Suprapubic skin (tissue), 4 donors: Measurements from ENCODE around the gene E2F3. TPM values are rescaled to one million over a fixed set of nuclear protein-coding genes. Genes with fewer than 3 reads are reported as not detected.

ENCODE experiments used
- DNase-seq, 2 donors: peaks; one replicate each; pipeline ENCODE4 v3.0.0-alpha.2; 2019; ENCODE audit warnings: low spot score in 2 of 2
- H3K27ac ChIP-seq: fragments of 200-600 bp; sonication (generic); one replicate; pipeline ENCODE4 v1.5.1; 2019
- H3K27me3 ChIP-seq: fragments of 200-600 bp; sonication (generic); one replicate; pipeline ENCODE4 v1.5.1; 2019
- H3K36me3 ChIP-seq: fragments of 200-600 bp; sonication (generic); one replicate; pipeline ENCODE4 v1.5.1; 2019
- H3K4me1 ChIP-seq: fragments of 200-600 bp; sonication (generic); one replicate; pipeline ENCODE4 v1.5.1; 2019
- H3K4me3 ChIP-seq: fragments of 200-600 bp; sonication (generic); one replicate; pipeline ENCODE4 v1.5.1; 2019; ENCODE audit warnings: mild to moderate bottlenecking
- H3K9me3 ChIP-seq: fragments of 200-600 bp; sonication (generic); one replicate; pipeline ENCODE4 v1.5.1; 2019
- CTCF ChIP-seq, 2 donors: fragments of 200-600 bp in 1 of 2; fragments of 450-650 bp in 1 of 2; sonication (generic) in 1 of 2; IDR thresholded peaks; one replicate each; pipeline ENCODE4 v1.5.1; 2016 to 2019; ENCODE audit warnings: antibody characterized with exemption in 2 of 2, mild to moderate bottlenecking in 1 of 2, moderate library complexity in 1 of 2
- EP300 ChIP-seq: sonication (generic); formaldehyde crosslinking; IDR thresholded peaks from one replicate; pipeline ENCODE4 v1.6.1; 2017; ENCODE audit warnings: antibody characterized with exemption
- POLR2A ChIP-seq, 2 donors: fragments of 450-650 bp; IDR thresholded peaks; one replicate each; pipeline ENCODE4 v1.6.1; 2017; ENCODE audit warnings: antibody characterized with exemption in 2 of 2, mild to moderate bottlenecking in 2 of 2, moderate library complexity in 2 of 2
- POLR2AphosphoS5 ChIP-seq, 3 donors: sonication (generic); formaldehyde crosslinking; IDR thresholded peaks; one replicate each; pipeline ENCODE4 v1.6.1; 2017; ENCODE audit warnings: antibody characterized with exemption in 3 of 3
- WGBS: methylation state at CpG from one replicate; pipeline ENCODE4 v1.1.5; 2018; 5-methylcytosine and 5-hydroxymethylcytosine counted together
- total RNA-seq, 4 donors: library from RNA; depleted of rRNA; stranded (reverse); fragments of >200 nt; gene quantifications; one replicate each; pipeline ENCODE4 v1.1.0, GENCODE V29; 2016

E2F3 gene
- total RNA-seq, 4 donors from 2014 or later = 1.9 to 3.6 (median 2.9) TPM

DNA sequence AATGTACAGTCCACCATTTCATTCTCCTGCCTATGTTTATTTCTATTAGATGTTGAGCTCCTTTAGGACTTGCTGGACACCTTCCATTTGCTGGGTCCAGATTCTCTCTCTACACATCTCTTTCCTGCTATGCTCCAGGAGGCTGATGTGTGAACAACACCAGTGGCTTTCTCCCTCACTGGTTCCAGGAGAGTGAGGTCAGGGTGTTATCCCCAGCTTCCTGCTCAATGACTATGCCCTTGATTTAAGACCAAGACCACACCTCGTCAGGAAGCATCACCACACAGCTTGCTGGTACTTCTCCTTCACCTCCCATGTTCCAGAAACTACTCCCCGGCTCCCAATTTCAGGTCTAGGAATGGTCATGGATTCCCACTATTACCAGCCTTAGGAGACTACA is 31.3 kb upstream of the E2F3 start:
- no peak for DNase-seq
- no peak for TF ChIP-seq EP300
- no peak for TF ChIP-seq POLR2A (IDR thresholded peaks at IDR 0.05)
- TF ChIP-seq CTCF (IDR thresholded peaks at IDR 0.05) = no peak
- TF ChIP-seq POLR2AphosphoS5 (IDR thresholded peaks at IDR 0.05) = no peak
- no peaks in the 10 kb centered on the region for H3K36me3 ChIP-seq
- H3K27ac ChIP-seq = no peak overlapping the region
- peaks cover 9% of the 10 kb centered on the region for H3K4me1 ChIP-seq
- H3K4me3 ChIP-seq = no peak overlapping the region
- H3K27me3 ChIP-seq = no peaks in the 10 kb centered on the region
- no peaks in the 10 kb centered on the region for H3K9me3 ChIP-seq
- WGBS = 89% methylated on average over 2 of the region's 2 CpGs

DNA sequence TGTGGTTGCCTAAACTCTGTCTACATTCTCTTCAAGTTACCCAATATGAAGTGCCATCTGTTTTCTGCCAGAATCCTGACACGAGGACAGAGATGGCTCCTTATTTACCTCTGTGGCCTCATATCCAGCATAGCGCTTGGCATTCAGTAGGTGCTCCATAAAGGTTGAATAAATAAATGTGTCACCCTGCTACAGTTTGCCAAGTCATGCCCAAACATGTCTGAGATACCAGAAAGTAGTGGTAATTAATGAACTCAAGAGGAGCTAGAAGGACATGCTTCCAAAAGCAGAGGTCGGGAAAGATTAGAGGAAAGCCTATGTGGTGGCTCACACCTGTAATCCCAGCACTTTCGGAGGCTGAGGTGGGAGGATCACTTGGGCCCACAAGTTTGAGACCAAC is 30.9 kb upstream of the E2F3 start:
- Histone ChIP-seq H3K9me3 (no peaks in the 10 kb centered on the region), H3K27me3 (no peaks in the 10 kb centered on the region), H3K36me3 (no peaks in the 10 kb centered on the region), H3K4me3 (no peak overlapping the region), H3K27ac (no peak overlapping the region), H3K4me1 (peaks cover 9% of the 10 kb centered on the region)
- 85% methylated on average over 4 of the region's 4 CpGs for WGBS
- TF ChIP-seq CTCF (IDR thresholded peaks at IDR 0.05) (no peak), POLR2AphosphoS5 (IDR thresholded peaks at IDR 0.05) (no peak), POLR2A (IDR thresholded peaks at IDR 0.05) (no peak), EP300 (no peak)
- DNase-seq = no peak

DNA sequence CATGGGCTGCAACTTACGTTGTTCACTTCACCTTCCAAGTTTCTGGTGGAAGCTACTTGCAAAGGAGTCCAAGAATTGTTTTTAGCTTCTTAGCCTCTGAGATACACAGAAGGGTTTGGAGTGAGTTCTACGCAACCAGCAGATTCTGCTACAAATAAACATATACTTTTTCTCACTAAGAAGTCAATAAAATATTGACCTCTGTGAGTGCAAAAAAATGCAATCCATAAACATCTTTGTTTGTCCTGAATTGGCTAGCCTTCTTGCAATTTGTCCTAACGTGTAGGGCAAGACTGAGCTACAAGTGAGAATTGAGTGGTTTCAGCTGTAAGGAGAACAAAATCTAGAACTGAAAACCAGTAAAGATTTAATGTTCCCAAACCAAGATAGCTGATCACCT is 26.2 kb upstream of the E2F3 start:
- WGBS = 92% methylated on average over 3 of the region's 3 CpGs
- no peak overlapping the region for H3K4me3 ChIP-seq
- no peaks in the 10 kb centered on the region for H3K4me1 ChIP-seq
- DNase-seq = no peak
- no peaks in the 10 kb centered on the region for H3K36me3 ChIP-seq
- H3K27me3 ChIP-seq = no peaks in the 10 kb centered on the region
- no peak overlapping the region for H3K27ac ChIP-seq
- TF ChIP-seq CTCF (IDR thresholded peaks at IDR 0.05) (no peak), POLR2A (IDR thresholded peaks at IDR 0.05) (no peak), POLR2AphosphoS5 (IDR thresholded peaks at IDR 0.05) (no peak), EP300 (no peak)
- no peaks in the 10 kb centered on the region for H3K9me3 ChIP-seq

GRCh38 chr6:20377623-20378265 is 23.9 kb upstream of the E2F3 start:
- 52% methylated on average over 5 of the region's 5 CpGs for WGBS
- DNase-seq = no peak
- Histone ChIP-seq H3K36me3 (no peaks in the 10 kb centered on the region), H3K9me3 (no peaks in the 10 kb centered on the region), H3K27me3 (no peaks in the 10 kb centered on the region), H3K4me3 (no peak overlapping the region), H3K4me1 (no peaks in the 10 kb centered on the region), H3K27ac (no peak overlapping the region)
- TF ChIP-seq POLR2AphosphoS5 (IDR thresholded peaks at IDR 0.05) = no peak
- no peak for TF ChIP-seq POLR2A (IDR thresholded peaks at IDR 0.05)
- no peak for TF ChIP-seq CTCF (IDR thresholded peaks at IDR 0.05)
- no peak for TF ChIP-seq EP300

DNA sequence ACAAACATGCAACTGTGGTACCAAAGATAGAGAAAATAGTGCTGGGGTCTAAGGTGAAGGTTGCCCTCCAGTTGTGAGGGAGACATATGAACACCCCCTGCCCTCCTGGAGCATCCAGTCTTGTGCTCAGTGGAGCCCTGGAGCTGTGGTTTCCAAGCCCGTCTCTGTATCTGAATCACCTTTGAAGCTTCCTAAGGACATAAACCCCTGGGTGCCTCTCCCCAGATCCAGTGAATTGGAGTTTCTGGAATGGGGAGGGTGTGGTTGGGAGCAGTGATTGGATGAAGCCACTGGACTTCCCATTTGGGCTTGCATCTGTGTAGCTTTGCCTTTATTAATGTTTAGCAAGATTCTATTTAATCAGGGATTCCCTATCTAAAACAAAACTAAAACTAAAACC is 22.4 kb upstream of the E2F3 start:
- TF ChIP-seq POLR2AphosphoS5 (IDR thresholded peaks at IDR 0.05) = no peak
- TF ChIP-seq CTCF (IDR thresholded peaks at IDR 0.05) = no peak
- TF ChIP-seq EP300 = no peak
- TF ChIP-seq POLR2A (IDR thresholded peaks at IDR 0.05) = no peak
- Histone ChIP-seq H3K4me3 (no peak overlapping the region), H3K27ac (no peak overlapping the region), H3K36me3 (no peaks in the 10 kb centered on the region), H3K27me3 (no peaks in the 10 kb centered on the region), H3K9me3 (no peaks in the 10 kb centered on the region), H3K4me1 (no peaks in the 10 kb centered on the region)
- no peak for DNase-seq
- WGBS = 87% methylated on average over 1 of the region's 1 CpG
